Adrenal gland (tissue), 5 donors: ENCODE data around the gene PRKAR2A.

Experiments
- CTCF ChIP-seq, 6 experiments: fragments of 450-650 bp in 4 of 6; fragments of 200-600 bp in 2 of 6; sonication (generic) in 1 of 6; IDR thresholded peaks; 1 replicate in 5 of 6; 2 replicates in 1 of 6; pipeline versions ENCODE4 v1.5.1 to v1.8.0; 2016 to 2021; ENCODE audit warnings: antibody characterized with exemption in 6 of 6, mild to moderate bottlenecking in 2 of 6, moderate library complexity in 1 of 6
- POLR2A ChIP-seq, 2 donors: fragments of 450-650 bp; IDR thresholded peaks; one replicate each; pipeline ENCODE4 v1.6.1; 2017; ENCODE audit warnings: antibody characterized with exemption in 2 of 2, mild to moderate bottlenecking in 2 of 2, moderate library complexity in 1 of 2
- donor health status: DM: no; HTN: no; CAD: no.

- no peak for TF ChIP-seq CTCF (IDR thresholded peaks at IDR 0.05)
- no peak for TF ChIP-seq POLR2A (IDR thresholded peaks at IDR 0.05)
Observed at GRCh38 chr3:48830715-48831114, 17.0 kb downstream of the PRKAR2A start.
